Measurements from ENCODE around the gene MRAS. TPM values are rescaled to one million over a fixed set of nuclear protein-coding genes. Genes with fewer than 3 reads are reported as not detected.

Gene MRAS
- total and polyA plus RNA-seq, 2 of the 13 experiments (the other 11 are each of a cell fraction or from before 2014, with no cell fraction given), result 8.8 to 36.2 TPM

GRCh38 chr3:138417559-138417982, 69.2 kb downstream of the MRAS start:
- FAIRE-seq (peak; percentile 97), DNase-seq (ENCODE audit: low spot score) (peak; percentile 82), ATAC-seq (peak; percentile 98)
- no peaks in the 10 kb centered on the region for H3K79me2 ChIP-seq (ENCODE audit: insufficient read depth, low read length)
- peaks cover 9% of the 10 kb centered on the region; the same call in 1 of the 2 replicates for H3K4me1 ChIP-seq (ENCODE audit: insufficient read depth, low read length)
- no peaks in the 10 kb centered on the region for H3K9me3 ChIP-seq (ENCODE audit: low read length)
- no TSS peak for BruUV-seq (replicated peaks)
- no peak overlapping the region for H3K27ac ChIP-seq (ENCODE audit: extremely low read length, insufficient read depth, low read length)
- ChIA-PET CTCF (ENCODE audit: low intra/inter-chr PET ratio, low total read pairs) (interaction anchor here (0.8 to 2.1 kb wide), 5 partner anchors 62 to 562 kb away, joined by 3 to 12 read pairs (median 4); no protein-coding TSS in a partner anchor), POLR2A (no interaction called here)
- H4K20me1 ChIP-seq (ENCODE audit: insufficient read depth, low read length), result no peaks in the 10 kb centered on the region
- H2AFZ ChIP-seq (ENCODE audit: low read length), result no peak overlapping the region
- no peaks in the 10 kb centered on the region for H3K27me3 ChIP-seq (ENCODE audit: control insufficient read depth in 1 of 2, insufficient read depth in 2 of 2, low read length in 2 of 2)
- WGBS (ENCODE audit: low lambda C conversion rate), result 14% methylated on average over 7 of the region's 7 CpGs
- H3K4me3 ChIP-seq (replicated peaks in 1 of 3; ENCODE audit: insufficient read depth in 1 of 3, low read depth in 2 of 3, low read length in 3 of 3), result no peak overlapping the region
- H3K36me3 ChIP-seq (replicated peaks in 1 of 2; ENCODE audit: control insufficient read depth in 1 of 2, insufficient read depth in 2 of 2, low read length in 2 of 2), result no peaks in the 10 kb centered on the region
- in situ Hi-C loops (cut with HindIII; ENCODE audit: extremely low pct_ligation_motif_present, low pct_unique_long_range_greater_than_20kb), result loop anchor here (10.0 kb wide), 1 partner anchor 507 kb away; no protein-coding TSS in a partner anchor
- H3K9ac ChIP-seq (ENCODE audit: insufficient read depth, low read depth, low read length), result no peak overlapping the region
- 0 out of 2 replicates have a peak overlapping the region, but pooled peaks have one; percentile 14 for H3K4me2 ChIP-seq (ENCODE audit: low read depth, low read length)
- intact Hi-C loops (cut with micrococcal nuclease; ENCODE audit: unreplicated experiment), result loop anchor here (1.0 kb wide), 2 partner anchors 18 to 85 kb away; no protein-coding TSS in a partner anchor
- no peak for TF ChIP-seq SATB2 (CRISPR knock-in tag; IDR thresholded peaks at IDR 0.05)
- TF ChIP-seq ZNF10 (CRISPR knock-in tag; IDR thresholded peaks at IDR 0.05; ENCODE audit: borderline replicate concordance, low read depth), result no peak
- no peak for TF ChIP-seq DNMT1 (CRISPR knock-in tag; IDR thresholded peaks at IDR 0.05)
- no peak for TF ChIP-seq ZNF605 (CRISPR knock-in tag; IDR thresholded peaks at IDR 0.05)
- TF ChIP-seq USF2 (IDR thresholded peaks at IDR 0.05; ENCODE audit: low read depth, low read length), result no peak
- no peak for TF ChIP-seq USF2 (CRISPR knock-in tag; IDR thresholded peaks at IDR 0.05; ENCODE audit: borderline replicate concordance)
- TF ChIP-seq, protein P1, sequence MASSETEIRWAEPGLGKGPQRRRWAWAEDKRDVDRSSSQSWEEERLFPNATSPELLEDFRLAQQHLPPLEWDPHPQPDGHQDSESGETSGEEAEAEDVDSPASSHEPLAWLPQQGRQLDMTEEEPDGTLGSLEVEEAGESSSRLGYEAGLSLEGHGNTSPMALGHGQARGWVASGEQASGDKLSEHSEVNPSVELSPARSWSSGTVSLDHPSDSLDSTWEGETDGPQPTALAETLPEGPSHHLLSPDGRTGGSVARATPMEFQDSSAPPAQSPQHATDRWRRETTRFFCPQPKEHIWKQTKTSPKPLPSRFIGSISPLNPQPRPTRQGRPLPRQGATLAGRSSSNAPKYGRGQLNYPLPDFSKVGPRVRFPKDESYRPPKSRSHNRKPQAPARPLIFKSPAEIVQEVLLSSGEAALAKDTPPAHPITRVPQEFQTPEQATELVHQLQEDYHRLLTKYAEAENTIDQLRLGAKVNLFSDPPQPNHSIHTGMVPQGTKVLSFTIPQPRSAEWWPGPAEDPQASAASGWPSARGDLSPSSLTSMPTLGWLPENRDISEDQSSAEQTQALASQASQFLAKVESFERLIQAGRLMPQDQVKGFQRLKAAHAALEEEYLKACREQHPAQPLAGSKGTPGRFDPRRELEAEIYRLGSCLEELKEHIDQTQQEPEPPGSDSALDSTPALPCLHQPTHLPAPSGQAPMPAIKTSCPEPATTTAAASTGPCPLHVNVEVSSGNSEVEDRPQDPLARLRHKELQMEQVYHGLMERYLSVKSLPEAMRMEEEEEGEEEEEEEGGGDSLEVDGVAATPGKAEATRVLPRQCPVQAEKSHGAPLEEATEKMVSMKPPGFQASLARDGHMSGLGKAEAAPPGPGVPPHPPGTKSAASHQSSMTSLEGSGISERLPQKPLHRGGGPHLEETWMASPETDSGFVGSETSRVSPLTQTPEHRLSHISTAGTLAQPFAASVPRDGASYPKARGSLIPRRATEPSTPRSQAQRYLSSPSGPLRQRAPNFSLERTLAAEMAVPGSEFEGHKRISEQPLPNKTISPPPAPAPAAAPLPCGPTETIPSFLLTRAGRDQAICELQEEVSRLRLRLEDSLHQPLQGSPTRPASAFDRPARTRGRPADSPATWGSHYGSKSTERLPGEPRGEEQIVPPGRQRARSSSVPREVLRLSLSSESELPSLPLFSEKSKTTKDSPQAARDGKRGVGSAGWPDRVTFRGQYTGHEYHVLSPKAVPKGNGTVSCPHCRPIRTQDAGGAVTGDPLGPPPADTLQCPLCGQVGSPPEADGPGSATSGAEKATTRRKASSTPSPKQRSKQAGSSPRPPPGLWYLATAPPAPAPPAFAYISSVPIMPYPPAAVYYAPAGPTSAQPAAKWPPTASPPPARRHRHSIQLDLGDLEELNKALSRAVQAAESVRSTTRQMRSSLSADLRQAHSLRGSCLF (CRISPR knock-in tag; IDR thresholded peaks at IDR 0.05; ENCODE audit: borderline replicate concordance), result no peak
- peak; percentile 60 for TF ChIP-seq MAFF (IDR thresholded peaks at IDR 0.05; ENCODE audit: low read depth, low read length)
- TF ChIP-seq, protein P2, sequence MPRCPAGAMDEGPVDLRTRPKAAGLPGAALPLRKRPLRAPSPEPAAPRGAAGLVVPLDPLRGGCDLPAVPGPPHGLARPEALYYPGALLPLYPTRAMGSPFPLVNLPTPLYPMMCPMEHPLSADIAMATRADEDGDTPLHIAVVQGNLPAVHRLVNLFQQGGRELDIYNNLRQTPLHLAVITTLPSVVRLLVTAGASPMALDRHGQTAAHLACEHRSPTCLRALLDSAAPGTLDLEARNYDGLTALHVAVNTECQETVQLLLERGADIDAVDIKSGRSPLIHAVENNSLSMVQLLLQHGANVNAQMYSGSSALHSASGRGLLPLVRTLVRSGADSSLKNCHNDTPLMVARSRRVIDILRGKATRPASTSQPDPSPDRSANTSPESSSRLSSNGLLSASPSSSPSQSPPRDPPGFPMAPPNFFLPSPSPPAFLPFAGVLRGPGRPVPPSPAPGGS (CRISPR knock-in tag; IDR thresholded peaks at IDR 0.05), result no peak
- no peak for TF ChIP-seq ZNF224 (CRISPR knock-in tag; IDR thresholded peaks at IDR 0.05)
- TF ChIP-seq ZNF44 (CRISPR knock-in tag; IDR thresholded peaks at IDR 0.05), result no peak
- no peak for TF ChIP-seq ZNF350 (CRISPR knock-in tag; IDR thresholded peaks at IDR 0.05; ENCODE audit: borderline replicate concordance, low read depth)
- TF ChIP-seq ZNF143 (CRISPR knock-in tag; IDR thresholded peaks at IDR 0.05), result no peak
- no peak for TF ChIP-seq TBP (CRISPR knock-in tag; IDR thresholded peaks at IDR 0.05)
- no peak for TF ChIP-seq ZNF317 (CRISPR knock-in tag; IDR thresholded peaks at IDR 0.05)
- TF ChIP-seq ZNF850 (CRISPR knock-in tag; conservative IDR thresholded peaks at IDR 0.05), result no peak
- TF ChIP-seq SRSF4 (IDR thresholded peaks at IDR 0.05; ENCODE audit: low read depth, low read length, poor library complexity, severe bottlenecking), result no peak
